Measurements from ENCODE around the gene PSIP1. TPM values are rescaled to one million over a fixed set of nuclear protein-coding genes. Genes with fewer than 3 reads are reported as not detected.
A peak's percentile ranks its signal among the peaks of the same experiment; 100 is the strongest.
"Not testable (repeated sequence)": the region's sequence is repeated elsewhere in the genome, so short reads cannot be mapped to it uniquely, and the experiment has no call there.

PSIP1 gene
- 148 and 172 TPM in 2 replicates for total RNA-seq (2014; rRNA removed; shearing (Covaris generic))

GRCh38 chr9:15510789-15511575 lies at the start of gene PSIP1:
Gene PSIP1 (minus strand): TSS chr9:15510970. CDS start chr9:15510188, 782 bp downstream.
- Histone ChIP-seq H3K9me3 (replicated peaks) (no peaks in the 10 kb centered on the region), H3K27ac (peak within 1 kb of the TSS; percentile 98), H3K4me3 (peak within 1 kb of the TSS; percentile 98), H3K27me3 (no peaks in the 10 kb centered on the region), H3K4me1 (peaks cover 6% of the 10 kb centered on the region; the same call in 1 of the 2 replicates), H3K36me3 (peaks cover 23% of the 10 kb centered on the region)
- DNase-seq: peak; percentile 74 to 83

GRCh38 chr9:15553528-15553898 lies 42.7 kb upstream of the PSIP1 start:
- no peaks in the 10 kb centered on the region for H3K4me1 ChIP-seq
- DNase-seq: no peak
- H3K36me3 ChIP-seq: no peaks in the 10 kb centered on the region
- peak overlapping the region; percentile 61 for H3K4me3 ChIP-seq
- H3K27me3 ChIP-seq: no peaks in the 10 kb centered on the region
- H3K27ac ChIP-seq: peak overlapping the region; percentile 58; the same call in 1 of the 2 replicates
- H3K9me3 ChIP-seq (replicated peaks): no peaks in the 10 kb centered on the region

GRCh38 chr9:15552636-15553527 lies 42.1 kb upstream of the PSIP1 start, which contains the start of gene CCDC171:
Gene CCDC171 (plus strand): TSS chr9:15553043. CDS start chr9:15564089, 11,046 bp downstream.
- peak; percentile 94 for DNase-seq
- no peaks in the 10 kb centered on the region for H3K27me3 ChIP-seq
- peak within 1 kb of the TSS; percentile 58 for H3K27ac ChIP-seq
- H3K9me3 ChIP-seq (replicated peaks): no peaks in the 10 kb centered on the region
- H3K36me3 ChIP-seq: no peaks in the 10 kb centered on the region
- no peaks in the 10 kb centered on the region for H3K4me1 ChIP-seq
- H3K4me3 ChIP-seq: peak within 1 kb of the TSS; percentile 61

DNA sequence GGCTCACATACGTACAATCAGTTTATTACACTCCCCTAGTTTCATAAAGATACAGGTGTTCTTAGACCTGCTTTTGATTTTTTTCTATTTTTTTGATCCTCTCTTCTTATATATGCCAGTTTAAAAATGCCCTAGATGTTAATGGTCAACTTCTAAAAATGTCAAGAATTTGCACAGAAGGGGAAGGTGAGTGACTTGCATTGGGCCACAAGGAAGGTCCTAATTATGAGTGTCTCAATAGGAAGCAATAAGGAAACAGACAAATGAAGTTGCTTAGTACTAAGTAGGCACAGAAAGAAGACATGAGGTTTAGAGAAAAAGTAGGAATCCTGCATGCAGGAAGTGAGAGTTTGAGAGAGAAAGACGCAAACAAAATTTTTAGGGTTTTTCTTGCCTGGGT lies 38.8 kb upstream of the PSIP1 start:
- Histone ChIP-seq H3K27me3 (no peaks in the 10 kb centered on the region), H3K36me3 (no peaks in the 10 kb centered on the region), H3K4me1 (no peaks in the 10 kb centered on the region), H3K4me3 (no peak overlapping the region), H3K9me3 (replicated peaks) (no peaks in the 10 kb centered on the region), H3K27ac (no peak overlapping the region)
- DNase-seq: no peak

GRCh38 chr9:15543047-15543813 lies 32.5 kb upstream of the PSIP1 start:
- no peak overlapping the region for H3K27ac ChIP-seq
- H3K4me3 ChIP-seq: no peak overlapping the region
- no peaks in the 10 kb centered on the region for H3K36me3 ChIP-seq
- no peak for DNase-seq
- no peaks in the 10 kb centered on the region for H3K9me3 ChIP-seq (replicated peaks)
- no peaks in the 10 kb centered on the region for H3K4me1 ChIP-seq
- H3K27me3 ChIP-seq: no peaks in the 10 kb centered on the region

DNA sequence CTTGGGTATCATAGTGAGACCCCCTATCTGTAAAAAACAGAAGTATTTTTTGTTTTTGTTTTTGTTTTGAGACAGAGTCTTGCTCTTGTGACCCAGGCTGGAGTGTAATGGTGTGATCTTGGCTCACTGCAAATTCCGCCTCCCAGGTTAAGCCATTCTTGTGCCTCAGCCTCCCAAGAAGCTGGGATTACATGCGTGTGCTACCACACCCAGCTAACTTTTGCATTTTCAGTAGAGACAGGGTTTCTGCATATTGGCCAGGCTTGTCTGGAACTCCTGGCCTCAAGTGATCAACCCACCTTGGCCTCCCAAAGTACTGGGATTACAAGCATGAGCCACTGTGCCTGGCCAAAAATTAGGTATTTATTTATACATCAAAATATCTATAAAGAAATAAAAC lies 31.9 kb upstream of the PSIP1 start:
- Histone ChIP-seq H3K27ac (no peak overlapping the region), H3K9me3 (replicated peaks) (no peaks in the 10 kb centered on the region), H3K27me3 (no peaks in the 10 kb centered on the region), H3K36me3 (no peaks in the 10 kb centered on the region), H3K4me3 (no peak overlapping the region), H3K4me1 (no peaks in the 10 kb centered on the region)
- DNase-seq: no peak

- DNase-seq: no peak
- H3K9me3 ChIP-seq (replicated peaks): no peaks in the 10 kb centered on the region
Observed at GRCh38 chr9:15541872-15542271, 31.1 kb upstream of the PSIP1 start.

GRCh38 chr9:15531380-15531779 lies 20.6 kb upstream of the PSIP1 start:
- Histone ChIP-seq H3K9me3 (replicated peaks) (no peaks in the 10 kb centered on the region), H3K36me3 (no peaks in the 10 kb centered on the region), H3K4me1 (no peaks in the 10 kb centered on the region), H3K4me3 (no peak overlapping the region), H3K27me3 (no peaks in the 10 kb centered on the region), H3K27ac (no peak overlapping the region)
- DNase-seq: no peak

More at GRCh38 chr9:15541872-15542271, 31.1 kb upstream of the PSIP1 start:
- Histone ChIP-seq H3K36me3 (no peaks in the 10 kb centered on the region), H3K27ac (no peak overlapping the region), H3K4me3 (no peak overlapping the region), H3K4me1 (no peaks in the 10 kb centered on the region), H3K27me3 (no peaks in the 10 kb centered on the region)

- no peak for DNase-seq
- Histone ChIP-seq H3K4me1 (no peaks in the 10 kb centered on the region), H3K9me3 (replicated peaks) (no peaks in the 10 kb centered on the region), H3K27ac (no peak overlapping the region), H3K27me3 (no peaks in the 10 kb centered on the region), H3K4me3 (no peak overlapping the region), H3K36me3 (no peaks in the 10 kb centered on the region)
Observed at GRCh38 chr9:15529566-15530324, 19.0 kb upstream of the PSIP1 start.

GRCh38 chr9:15527035-15527434 lies 16.3 kb upstream of the PSIP1 start:
- not testable (repeated sequence) for DNase-seq; H3K4me1 ChIP-seq; H3K27me3 ChIP-seq; H3K4me3 ChIP-seq; H3K36me3 ChIP-seq; H3K27ac ChIP-seq; H3K9me3 ChIP-seq (replicated peaks)

DNA sequence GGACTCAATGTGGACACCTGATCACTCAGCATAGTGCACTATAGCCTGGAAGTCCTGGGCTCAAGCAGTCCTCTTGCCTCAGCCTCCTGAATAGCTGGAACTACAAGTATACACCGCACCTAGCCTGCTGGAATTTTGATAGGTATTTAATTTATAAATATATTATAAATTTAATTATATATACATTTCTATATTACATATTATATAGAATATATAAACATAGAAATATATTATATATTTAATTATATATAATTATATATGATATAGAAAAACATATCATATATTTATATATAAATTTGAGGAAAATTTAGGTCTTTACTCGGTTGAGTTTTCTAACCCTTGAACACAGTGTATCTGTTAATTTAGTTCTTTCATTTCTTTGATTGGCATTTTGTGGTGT lies 15.2 kb upstream of the PSIP1 start:
- DNase-seq: no peak
- no peaks in the 10 kb centered on the region for H3K9me3 ChIP-seq (replicated peaks)
- no peak overlapping the region for H3K27ac ChIP-seq
- H3K36me3 ChIP-seq: no peaks in the 10 kb centered on the region
- no peaks in the 10 kb centered on the region for H3K27me3 ChIP-seq
- no peak overlapping the region for H3K4me3 ChIP-seq
- no peaks in the 10 kb centered on the region for H3K4me1 ChIP-seq

DNA sequence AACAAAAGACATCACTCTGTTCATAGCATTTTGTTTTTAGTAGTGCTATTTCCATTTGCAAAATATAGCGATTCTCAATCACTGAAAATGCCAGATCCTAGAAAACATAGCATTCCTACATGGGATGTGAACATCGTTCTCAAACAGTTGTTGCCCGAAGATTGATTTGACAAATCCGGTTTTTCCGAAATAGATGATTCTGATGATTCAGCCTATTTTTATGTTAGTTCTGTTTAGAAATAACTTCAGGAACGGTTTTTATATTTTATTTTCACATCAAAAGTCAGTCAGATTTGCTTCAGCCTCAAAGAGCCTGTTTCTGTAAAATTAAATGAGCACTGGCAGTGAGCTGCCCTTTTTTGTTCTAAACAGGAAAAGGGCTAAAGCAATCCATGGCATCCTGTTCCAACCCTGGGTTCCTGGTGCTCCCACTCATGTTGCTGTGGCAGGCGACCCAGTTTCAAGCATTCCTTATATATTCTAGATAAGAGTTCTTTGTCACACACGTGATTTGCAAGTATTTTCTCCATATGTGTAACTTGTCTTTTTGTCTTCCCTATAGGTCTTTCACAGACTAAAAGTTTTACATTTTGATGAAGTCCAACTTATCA lies 14.2 kb upstream of the PSIP1 start:
- no peak overlapping the region for H3K4me3 ChIP-seq
- H3K27me3 ChIP-seq: no peaks in the 10 kb centered on the region
- no peak for DNase-seq
- H3K27ac ChIP-seq: no peak overlapping the region
- H3K36me3 ChIP-seq: no peaks in the 10 kb centered on the region
- H3K9me3 ChIP-seq (replicated peaks): no peaks in the 10 kb centered on the region
- H3K4me1 ChIP-seq: no peaks in the 10 kb centered on the region

DNA sequence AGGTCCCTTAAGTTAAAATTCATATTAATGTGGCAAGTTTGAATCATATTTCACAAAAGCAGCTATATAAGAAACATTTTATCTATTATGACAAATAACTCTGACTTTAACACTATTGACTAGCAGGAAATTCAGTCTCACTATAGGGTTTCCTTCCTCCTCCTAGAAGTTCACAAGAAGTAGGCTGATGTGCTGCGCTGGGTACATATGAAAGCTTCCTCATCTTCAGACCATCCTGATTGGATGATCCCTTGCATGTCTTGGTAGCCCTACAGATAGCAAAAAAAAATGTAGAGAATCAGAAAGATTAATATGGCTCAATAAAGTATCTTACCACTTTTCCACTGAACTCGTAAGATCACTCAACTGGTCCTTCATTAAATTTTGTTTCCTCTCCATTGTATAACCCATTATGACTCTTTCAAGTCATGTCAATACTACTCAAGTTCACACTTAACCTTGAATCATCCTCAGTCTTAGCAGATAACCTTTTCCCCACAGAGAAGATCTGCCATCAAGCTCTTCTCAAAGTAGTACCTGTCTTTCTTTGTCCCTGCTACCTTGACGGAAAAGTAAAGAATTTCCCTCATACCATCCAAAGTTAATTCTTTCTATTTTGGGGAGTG lies 11.5 kb upstream of the PSIP1 start:
- Histone ChIP-seq H3K9me3 (replicated peaks) (no peaks in the 10 kb centered on the region), H3K4me3 (no peak overlapping the region), H3K27ac (no peak overlapping the region), H3K27me3 (no peaks in the 10 kb centered on the region), H3K4me1 (no peaks in the 10 kb centered on the region), H3K36me3 (no peaks in the 10 kb centered on the region)
- DNase-seq: no peak
